GM12872 (cell line): ENCODE data around the gene IFT88.

Source experiments
- CTCF ChIP-seq: IDR thresholded peaks from 3 replicates; pipeline ENCODE4 v1.5.1; 2011; ENCODE audit warnings: low read depth, mild to moderate bottlenecking, low read length, moderate library complexity; ENCODE audit not compliant: insufficient read depth

The IFT88 gene

GRCh38 chr13:20669162-20669561 lies 102.2 kb downstream of the IFT88 start:
- TF ChIP-seq CTCF = no peak

GRCh38 chr13:20671789-20672188 lies 104.8 kb downstream of the IFT88 start:
- TF ChIP-seq CTCF = no peak

- no peak for TF ChIP-seq CTCF
Measured at GRCh38 chr13:20672772-20673171, 105.8 kb downstream of the IFT88 start.

- no peak for TF ChIP-seq CTCF
Measured at GRCh38 chr13:20673715-20674114, 106.8 kb downstream of the IFT88 start.

GRCh38 chr13:20676213-20676612 lies 109.3 kb downstream of the IFT88 start:
- TF ChIP-seq CTCF = no peak

- TF ChIP-seq CTCF = no peak
Measured at GRCh38 chr13:20679879-20680278, 112.9 kb downstream of the IFT88 start.

- TF ChIP-seq CTCF = no peak
Measured at GRCh38 chr13:20680416-20681080, 113.6 kb downstream of the IFT88 start.
